NOMO-1 treated with dmso at 0.1 percent for 144 hours (cell line): ENCODE results near the gene CSF1R.
A peak's percentile ranks its signal among the peaks of the same experiment; 100 is the strongest.

Experiments
- DNase-seq: peaks from one replicate; lab custom pipeline; 2025; ENCODE audit not compliant: unreplicated experiment; lab: John Stamatoyannopoulos, UW

Gene CSF1R

GRCh38 chr5:150085950-150086715, at the start of gene CSF1R:
Gene CSF1R (minus strand): TSS chr5:150086554. CDS start chr5:150086427, 127 bp downstream.
- DNase-seq: peak; percentile 39

GRCh38 chr5:150135557-150136304, 49.4 kb upstream of the CSF1R start:
- no peak for DNase-seq

GRCh38 chr5:150134198-150134588, 47.8 kb upstream of the CSF1R start:
- DNase-seq: no peak

GRCh38 chr5:150133581-150134197, 47.3 kb upstream of the CSF1R start:
- DNase-seq: no peak

- no peak for DNase-seq
These were observed 46.4 kb upstream of the CSF1R start for GRCh38 chr5:150132740-150133139.

- peak; percentile 72 for DNase-seq
These were observed 45.8 kb upstream of the CSF1R start for GRCh38 chr5:150131978-150132694.

- DNase-seq: no peak
These were observed 45.1 kb upstream of the CSF1R start for GRCh38 chr5:150131461-150131860.

- DNase-seq: no peak
These were observed 44.2 kb upstream of the CSF1R start for GRCh38 chr5:150130493-150130922.

GRCh38 chr5:150129813-150130492, 43.6 kb upstream of the CSF1R start:
- peak; percentile 70 for DNase-seq

GRCh38 chr5:150129454-150129812, 43.1 kb upstream of the CSF1R start:
- no peak for DNase-seq

GRCh38 chr5:150126921-150127265, 40.5 kb upstream of the CSF1R start:
- DNase-seq: no peak

- DNase-seq: no peak
These were observed 40.0 kb upstream of the CSF1R start for GRCh38 chr5:150126199-150126920.

- no peak for DNase-seq
These were observed 39.0 kb upstream of the CSF1R start for GRCh38 chr5:150125334-150125733.

GRCh38 chr5:150124596-150124995, 38.2 kb upstream of the CSF1R start:
- DNase-seq: no peak

- peak; percentile 30 for DNase-seq
These were observed 37.8 kb upstream of the CSF1R start for GRCh38 chr5:150124111-150124557.

- DNase-seq: no peak
These were observed 37.2 kb upstream of the CSF1R start for GRCh38 chr5:150123542-150123941.

- no peak for DNase-seq
These were observed 36.5 kb upstream of the CSF1R start for GRCh38 chr5:150122536-150123481.

- DNase-seq: peak; percentile 76
These were observed 35.8 kb upstream of the CSF1R start for GRCh38 chr5:150122158-150122510.
